ENCODE results near the gene STRN3. TPM values are rescaled to one million over a fixed set of nuclear protein-coding genes. Genes with fewer than 3 reads are reported as not detected.
"Not testable (repeated sequence)": the region's sequence is repeated elsewhere in the genome, so short reads cannot be mapped to it uniquely, and the experiment has no call there.

Gene STRN3
- total and polyA plus RNA-seq, 5 donors from 2014 or later = 3.5 to 27.1 (median 4.4) TPM

DNA sequence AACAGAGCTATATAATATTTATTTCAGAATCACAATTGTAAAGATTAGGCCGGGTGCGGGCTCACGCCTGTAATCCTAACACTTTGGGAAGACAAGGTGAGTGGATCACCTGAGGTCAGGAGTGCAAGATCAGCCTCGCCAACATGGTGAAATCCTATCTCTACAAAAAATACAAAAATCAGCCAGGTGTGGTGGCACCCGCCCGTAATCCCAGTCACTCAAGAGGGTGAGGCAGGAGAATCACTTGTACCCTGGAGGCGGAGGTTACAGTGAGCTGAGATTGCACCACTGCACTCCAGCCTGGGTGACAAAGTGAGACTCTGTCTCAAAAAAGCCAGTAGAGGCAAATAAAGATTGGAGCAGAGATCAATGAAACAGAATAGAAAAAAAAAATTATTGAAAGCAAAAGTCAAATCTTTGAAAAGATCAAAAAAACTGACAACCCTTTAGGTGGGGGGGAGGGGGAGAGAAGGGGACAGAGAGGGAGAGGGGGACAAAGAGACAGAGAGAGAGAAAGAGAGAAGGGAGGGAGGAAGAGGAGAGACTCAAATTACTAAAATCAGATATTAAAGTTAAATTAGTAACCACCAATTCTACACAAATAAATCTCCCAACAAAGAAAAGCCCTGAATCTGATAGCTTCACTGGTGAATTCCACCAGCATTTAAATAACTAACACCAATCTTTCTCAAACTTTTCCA lies 53.1 kb downstream of the STRN3 start:
- peak overlapping the region in 1 of 4 donors; percentile 52 for H3K4me3 Mint-ChIP-seq
- DNase-seq (no peak), ATAC-seq (ENCODE audit: low read depth in 2 of 2) (no peak)
- peak overlapping the region in 1 of 3 donors; percentile 12 for H3K27ac Mint-ChIP-seq
- peaks cover 5% of the 10 kb centered on the region for H3K36me3 Mint-ChIP-seq
- no peaks in the 10 kb centered on the region for H3K27me3 Mint-ChIP-seq
- Histone ChIP-seq H3K9me3 (ENCODE audit: control insufficient read depth in 2 of 2, low read length in 2 of 2) (no peaks in the 10 kb centered on the region), H3K27ac (ENCODE audit: insufficient read depth, low read length, poor library complexity, severe bottlenecking) (no peak overlapping the region), H3K27me3 (ENCODE audit: control insufficient read depth, insufficient read depth, low read length) (no peaks in the 10 kb centered on the region), H3K4me1 (ENCODE audit: control insufficient read depth, insufficient read depth, low read length, poor library complexity, severe bottlenecking) (peaks cover 6% of the 10 kb centered on the region), H3K36me3 (ENCODE audit: control insufficient read depth, insufficient read depth, low read length) (no peaks in the 10 kb centered on the region), H3K4me3 (ENCODE audit: low read depth, low read length) (peak overlapping the region; percentile 13)
- H3K4me1 Mint-ChIP-seq = peaks cover 25 to 69% (median 47%) of the 10 kb centered on the region in 4 donors
- peaks cover 0 to 1% (median 0%) of the 10 kb centered on the region in 7 donors for H3K9me3 Mint-ChIP-seq

DNA sequence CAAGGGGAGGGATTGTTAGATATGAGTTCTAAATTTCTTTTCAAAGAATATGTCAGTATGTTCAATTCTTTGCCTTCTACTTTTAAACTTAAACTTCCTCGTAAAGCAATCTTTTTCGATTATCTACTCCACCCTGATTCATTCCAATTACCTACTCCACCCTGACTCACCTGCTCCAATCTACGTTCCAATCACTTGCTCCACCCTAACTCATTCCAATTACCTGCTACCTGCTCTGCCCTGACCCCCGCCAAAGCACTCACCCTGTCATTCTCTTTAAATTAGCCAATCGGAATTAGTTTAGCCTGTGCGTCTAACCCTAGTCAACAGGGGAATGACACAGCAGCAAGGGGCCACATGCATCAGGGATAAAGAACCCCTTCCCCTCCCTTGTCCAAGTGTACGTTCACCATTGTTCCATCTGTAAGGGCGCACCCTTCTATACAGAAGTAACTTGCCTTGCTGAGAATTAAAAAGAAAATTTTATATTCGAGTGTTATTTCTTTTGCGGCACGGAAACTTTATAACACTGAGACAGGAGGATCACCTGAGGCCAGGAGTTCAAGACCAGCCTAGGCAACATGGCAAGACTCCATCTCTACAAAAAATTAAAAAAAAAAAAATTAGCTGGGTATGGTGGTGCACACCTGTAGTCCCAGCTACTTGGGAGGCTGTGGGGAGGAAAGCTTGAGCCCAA lies 54.0 kb downstream of the STRN3 start:
- ATAC-seq (ENCODE audit: low read depth in 2 of 2); H3K27me3 Mint-ChIP-seq; DNase-seq; H3K4me1 ChIP-seq (ENCODE audit: control insufficient read depth, insufficient read depth, low read length, poor library complexity, severe bottlenecking); H3K27me3 ChIP-seq (ENCODE audit: control insufficient read depth, insufficient read depth, low read length); H3K36me3 ChIP-seq (ENCODE audit: control insufficient read depth, insufficient read depth, low read length); H3K27ac ChIP-seq (ENCODE audit: insufficient read depth, low read length, poor library complexity, severe bottlenecking); H3K9me3 Mint-ChIP-seq; H3K36me3 Mint-ChIP-seq; H3K4me3 ChIP-seq (ENCODE audit: low read depth, low read length); H3K9me3 ChIP-seq (ENCODE audit: control insufficient read depth in 2 of 2, low read length in 2 of 2): not testable (repeated sequence)
- Mint-ChIP-seq H3K4me3 (peak overlapping the region in 1 of 4 donors; percentile 25), H3K4me1 (peaks cover 25 to 64% (median 41%) of the 10 kb centered on the region in 4 donors), H3K27ac (peak overlapping the region in 1 of 3 donors; percentile 33)

DNA sequence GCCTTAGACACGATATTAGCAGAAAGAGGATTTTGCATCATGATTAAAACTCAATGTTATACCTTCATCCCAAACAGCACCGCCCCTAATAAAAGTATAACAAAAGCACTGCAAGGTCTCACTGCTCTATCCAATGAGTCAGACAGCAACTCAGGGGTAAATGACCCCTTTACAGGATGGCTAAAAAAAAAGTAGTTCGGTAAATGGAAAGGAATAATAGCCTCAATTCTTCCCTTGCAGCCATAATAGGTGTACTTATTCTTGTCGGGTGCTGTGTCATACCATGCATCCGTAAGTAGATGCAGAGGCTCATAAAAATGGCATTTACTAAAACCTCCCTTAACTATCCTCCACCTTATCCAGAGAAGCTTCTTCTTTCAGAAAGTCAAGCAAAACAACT lies 54.6 kb downstream of the STRN3 start:
- H3K36me3 Mint-ChIP-seq = peaks cover 6% of the 10 kb centered on the region
- no peak overlapping the region for H3K4me3 Mint-ChIP-seq
- H3K9me3 ChIP-seq (ENCODE audit: control insufficient read depth in 2 of 2, low read length in 2 of 2) = peaks cover 2 to 6% of the 10 kb centered on the region in 2 experiments
- no peaks in the 10 kb centered on the region for H3K27me3 ChIP-seq (ENCODE audit: control insufficient read depth, insufficient read depth, low read length)
- H3K27me3 Mint-ChIP-seq = no peaks in the 10 kb centered on the region
- H3K4me3 ChIP-seq (ENCODE audit: low read depth, low read length) = no peak overlapping the region
- H3K4me1 ChIP-seq (ENCODE audit: control insufficient read depth, insufficient read depth, low read length, poor library complexity, severe bottlenecking) = peaks cover 6% of the 10 kb centered on the region
- DNase-seq (no peak), ATAC-seq (ENCODE audit: low read depth in 2 of 2) (no peak)
- peak overlapping the region in 1 of 3 donors; percentile 70 for H3K27ac Mint-ChIP-seq
- H3K4me1 Mint-ChIP-seq = peaks cover 25 to 64% (median 41%) of the 10 kb centered on the region in 4 donors
- H3K27ac ChIP-seq (ENCODE audit: insufficient read depth, low read length, poor library complexity, severe bottlenecking) = no peak overlapping the region
- H3K36me3 ChIP-seq (ENCODE audit: control insufficient read depth, insufficient read depth, low read length) = peaks cover 4% of the 10 kb centered on the region
- peaks cover 0 to 5% (median 1%) of the 10 kb centered on the region in 7 donors for H3K9me3 Mint-ChIP-seq

DNA sequence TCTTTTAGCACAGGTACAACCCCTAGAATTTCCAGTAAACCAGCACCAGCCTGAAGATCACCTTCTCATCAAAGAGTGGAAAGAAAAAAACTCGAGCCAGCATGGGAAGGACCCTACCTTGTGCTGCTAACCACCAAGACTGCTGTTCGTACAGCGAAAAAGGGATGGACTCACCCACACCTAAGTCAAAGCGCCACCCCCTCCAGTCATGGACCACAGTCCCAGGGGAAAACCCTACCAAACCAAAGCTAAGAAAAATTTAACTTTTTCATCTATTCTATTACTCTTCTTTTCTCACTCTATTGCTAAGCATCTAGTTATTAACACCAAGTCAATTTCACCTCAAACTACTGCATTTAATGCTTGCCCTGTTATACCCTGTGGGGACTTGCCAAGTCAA lies 56.4 kb downstream of the STRN3 start:
- H3K36me3 Mint-ChIP-seq = peaks cover 17% of the 10 kb centered on the region
- peak overlapping the region in 2 of 3 donors; percentile 16 to 65 for H3K27ac Mint-ChIP-seq
- not testable (repeated sequence) for H3K27me3 Mint-ChIP-seq; H3K27ac ChIP-seq (ENCODE audit: insufficient read depth, low read length, poor library complexity, severe bottlenecking); H3K4me3 ChIP-seq (ENCODE audit: low read depth, low read length); H3K27me3 ChIP-seq (ENCODE audit: control insufficient read depth, insufficient read depth, low read length); DNase-seq; H3K4me1 ChIP-seq (ENCODE audit: control insufficient read depth, insufficient read depth, low read length, poor library complexity, severe bottlenecking); ATAC-seq (ENCODE audit: low read depth in 2 of 2)
- H3K4me3 Mint-ChIP-seq = peak overlapping the region in 1 of 4 donors; percentile 17
- Histone ChIP-seq H3K36me3 (ENCODE audit: control insufficient read depth, insufficient read depth, low read length) (peaks cover 11% of the 10 kb centered on the region), H3K9me3 (ENCODE audit: control insufficient read depth in 2 of 2, low read length in 2 of 2) (peaks cover 5 to 18% of the 10 kb centered on the region in 2 experiments)
- peaks cover 25 to 58% (median 39%) of the 10 kb centered on the region in 4 donors for H3K4me1 Mint-ChIP-seq
- peaks cover 0 to 17% (median 4%) of the 10 kb centered on the region in 7 donors for H3K9me3 Mint-ChIP-seq

DNA sequence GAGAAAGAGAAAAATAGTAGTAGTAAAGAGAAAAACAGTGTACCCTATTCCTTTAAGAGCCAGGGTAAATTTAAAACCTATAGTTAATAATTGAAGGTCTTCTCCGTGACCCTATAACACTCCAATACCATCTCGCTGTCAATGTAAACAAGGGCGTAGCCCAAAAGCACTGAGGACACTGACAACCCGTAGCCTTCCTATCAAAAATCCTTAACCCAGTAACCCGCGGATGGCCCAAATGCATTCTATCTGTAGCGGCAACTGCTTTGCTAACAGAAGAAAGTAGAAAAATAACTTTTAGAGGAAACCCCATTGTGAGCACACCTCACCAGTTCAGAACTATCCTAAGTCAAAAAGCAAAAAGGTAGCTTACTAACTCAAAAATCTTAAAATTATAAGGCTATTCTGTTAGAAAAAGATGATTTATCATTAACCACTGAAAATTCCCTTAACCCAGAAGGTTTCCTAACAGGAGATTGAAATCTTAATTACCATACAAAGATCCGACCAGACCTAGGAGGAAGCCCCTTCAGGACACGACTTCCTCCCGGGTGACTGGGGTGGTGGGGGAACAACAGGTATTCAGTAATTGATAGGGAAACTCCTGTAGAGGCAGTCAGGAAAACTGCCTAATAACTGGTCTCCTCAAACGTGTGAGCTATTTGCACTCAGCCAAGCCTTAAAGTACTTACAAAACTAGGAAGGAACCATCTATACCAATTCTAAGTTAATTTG lies 58.6 kb downstream of the STRN3 start:
- H3K36me3 ChIP-seq (ENCODE audit: control insufficient read depth, insufficient read depth, low read length) = peaks cover 11% of the 10 kb centered on the region
- not testable (repeated sequence) for H3K27me3 Mint-ChIP-seq; H3K4me3 ChIP-seq (ENCODE audit: low read depth, low read length); H3K27ac Mint-ChIP-seq; DNase-seq; H3K27ac ChIP-seq (ENCODE audit: insufficient read depth, low read length, poor library complexity, severe bottlenecking); H3K27me3 ChIP-seq (ENCODE audit: control insufficient read depth, insufficient read depth, low read length); ATAC-seq (ENCODE audit: low read depth in 2 of 2); H3K4me1 ChIP-seq (ENCODE audit: control insufficient read depth, insufficient read depth, low read length, poor library complexity, severe bottlenecking); H3K4me3 Mint-ChIP-seq
- peaks cover 31% of the 10 kb centered on the region for H3K36me3 Mint-ChIP-seq
- H3K4me1 Mint-ChIP-seq = peaks cover 22 to 52% (median 39%) of the 10 kb centered on the region in 4 donors
- H3K9me3 Mint-ChIP-seq = peaks cover 0 to 17% (median 5%) of the 10 kb centered on the region in 7 donors
- peaks cover 5 to 18% of the 10 kb centered on the region in 2 experiments for H3K9me3 ChIP-seq (ENCODE audit: control insufficient read depth in 2 of 2, low read length in 2 of 2)

DNA sequence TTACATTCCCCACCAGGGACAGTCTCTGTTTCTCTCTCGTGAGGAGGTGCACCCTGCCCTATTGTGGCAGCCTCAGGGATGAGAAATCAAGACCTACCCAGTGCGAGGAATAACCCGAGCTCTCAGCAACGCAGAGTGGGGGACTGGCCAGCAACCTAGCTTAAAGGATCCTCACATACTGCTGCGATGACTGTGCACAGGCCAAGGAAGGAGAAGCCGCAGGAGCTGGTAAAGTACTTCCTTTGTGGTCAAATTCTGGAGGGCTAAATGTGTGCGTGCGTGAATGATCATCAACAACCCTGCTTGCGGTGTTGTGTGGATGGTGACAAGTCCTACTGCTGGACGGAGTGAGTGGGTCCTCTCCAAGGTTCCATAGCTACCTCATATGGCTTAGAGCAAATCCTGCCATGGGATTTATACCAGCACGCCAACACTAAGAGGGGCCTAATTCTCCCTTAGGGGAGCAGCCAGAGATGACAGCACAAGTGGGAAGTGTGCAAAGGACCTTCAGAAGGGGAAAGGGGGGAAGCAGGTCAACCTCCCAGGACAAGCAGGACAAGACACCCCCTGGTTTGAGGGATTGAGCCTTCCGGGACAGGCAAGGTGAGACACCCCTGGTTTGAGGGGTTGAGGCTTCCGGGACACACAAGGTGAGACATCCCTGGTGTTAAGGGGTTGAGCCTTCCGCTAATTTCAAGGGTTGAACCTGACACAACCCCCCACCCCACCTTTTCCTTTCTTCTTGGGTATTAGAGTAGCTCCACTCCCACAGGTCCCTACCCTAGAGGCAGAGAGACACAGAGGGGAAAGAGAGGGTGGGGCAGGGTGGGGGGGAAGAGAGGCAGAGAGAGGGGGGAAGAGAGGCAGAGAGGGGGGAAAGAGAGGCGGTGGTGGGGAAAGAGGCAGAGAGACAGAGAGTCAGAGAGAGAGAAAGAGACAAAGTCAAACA lies 59.5 kb downstream of the STRN3 start:
- Mint-ChIP-seq H3K4me3 (no peak overlapping the region), H3K9me3 (peaks cover 0 to 17% (median 5%) of the 10 kb centered on the region in 7 donors), H3K27ac (peak overlapping the region in 1 of 3 donors; percentile 86), H3K27me3 (no peaks in the 10 kb centered on the region), H3K4me1 (peaks cover 22 to 49% (median 36%) of the 10 kb centered on the region in 4 donors), H3K36me3 (peaks cover 31% of the 10 kb centered on the region)
- H3K27ac ChIP-seq (ENCODE audit: insufficient read depth, low read length, poor library complexity, severe bottlenecking) = no peak overlapping the region
- no peaks in the 10 kb centered on the region for H3K27me3 ChIP-seq (ENCODE audit: control insufficient read depth, insufficient read depth, low read length)
- H3K36me3 ChIP-seq (ENCODE audit: control insufficient read depth, insufficient read depth, low read length) = peaks cover 11% of the 10 kb centered on the region
- no peak for ATAC-seq (ENCODE audit: low read depth in 2 of 2)
- no peaks in the 10 kb centered on the region for H3K4me1 ChIP-seq (ENCODE audit: control insufficient read depth, insufficient read depth, low read length, poor library complexity, severe bottlenecking)
- H3K9me3 ChIP-seq (ENCODE audit: control insufficient read depth in 2 of 2, low read length in 2 of 2) = peaks cover 5 to 18% of the 10 kb centered on the region in 2 experiments
- H3K4me3 ChIP-seq (ENCODE audit: low read depth, low read length) = no peak overlapping the region
- no peak for DNase-seq

DNA sequence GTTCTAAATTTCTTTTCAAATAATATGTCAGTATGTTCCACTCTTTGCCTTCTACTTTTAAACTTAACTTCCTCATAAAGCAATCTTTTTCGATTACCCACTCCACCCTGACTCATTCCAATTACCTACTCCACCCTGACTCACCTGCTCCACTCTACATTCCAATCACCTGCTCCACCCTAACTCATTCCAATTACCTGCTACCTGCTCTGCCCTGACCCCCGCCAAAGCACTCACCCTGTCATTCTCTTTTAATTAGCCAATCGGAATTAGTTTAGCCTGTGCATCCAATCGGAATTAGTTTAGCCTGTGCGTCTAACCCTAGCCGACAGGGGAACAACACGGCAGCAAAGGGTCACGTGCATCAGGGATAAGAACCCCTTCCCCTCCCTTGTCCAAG lies 60.3 kb downstream of the STRN3 start:
- H3K36me3 ChIP-seq (ENCODE audit: control insufficient read depth, insufficient read depth, low read length) = peaks cover 11% of the 10 kb centered on the region
- DNase-seq; H3K4me3 Mint-ChIP-seq; H3K4me3 ChIP-seq (ENCODE audit: low read depth, low read length); H3K27ac ChIP-seq (ENCODE audit: insufficient read depth, low read length, poor library complexity, severe bottlenecking); H3K27me3 ChIP-seq (ENCODE audit: control insufficient read depth, insufficient read depth, low read length); ATAC-seq (ENCODE audit: low read depth in 2 of 2); H3K27me3 Mint-ChIP-seq; H3K4me1 ChIP-seq (ENCODE audit: control insufficient read depth, insufficient read depth, low read length, poor library complexity, severe bottlenecking): not testable (repeated sequence)
- peak overlapping the region in 1 of 3 donors; percentile 29 for H3K27ac Mint-ChIP-seq
- H3K4me1 Mint-ChIP-seq = peaks cover 22 to 48% (median 38%) of the 10 kb centered on the region in 4 donors
- H3K36me3 Mint-ChIP-seq = peaks cover 31% of the 10 kb centered on the region
- H3K9me3 Mint-ChIP-seq = peaks cover 0 to 17% (median 5%) of the 10 kb centered on the region in 7 donors
- H3K9me3 ChIP-seq (ENCODE audit: control insufficient read depth in 2 of 2, low read length in 2 of 2) = peaks cover 5 to 18% of the 10 kb centered on the region in 2 experiments

Data from CD4-positive, CD25-positive, alpha-beta regulatory T cell (primary cell).